GM19328 (cell line): ENCODE measurements around the gene SRMS.
A peak's percentile ranks its signal among the peaks of the same experiment; 100 is the strongest.

Source experiments
- ATAC-seq: cut with Tn5 transposase; IDR thresholded peaks from one replicate; pipeline ENCODE4 v1.9.1; 2021; ENCODE audit warnings: mild to moderate bottlenecking, moderate library complexity; ENCODE audit not compliant: unreplicated experiment

The SRMS gene

GRCh38 chr20:63553933-63554290 is 6.4 kb upstream of the SRMS start, which contains the start of gene FNDC11:
TSS of gene FNDC11 (plus strand) at chr20:63554159. CDS start at chr20:63555664, 1,505 bp downstream.
- peak; percentile 22 for ATAC-seq

GRCh38 chr20:63553251-63553932 is 5.8 kb upstream of the SRMS start:
- ATAC-seq, result peak; percentile 59

- no peak for ATAC-seq
Measured at GRCh38 chr20:63552481-63553249, 5.1 kb upstream of the SRMS start.

GRCh38 chr20:63551068-63551467 is 3.5 kb upstream of the SRMS start:
- no peak for ATAC-seq

- ATAC-seq, result no peak
Measured at GRCh38 chr20:63549679-63550282, 2.2 kb upstream of the SRMS start.

- no peak for ATAC-seq
Measured at GRCh38 chr20:63549019-63549418, 1.5 kb upstream of the SRMS start.

- no peak for ATAC-seq
Measured at GRCh38 chr20:63548542-63548941, 993 bp upstream of the SRMS start.

GRCh38 chr20:63546956-63547724 is 409 bp downstream of the SRMS start:
- no peak for ATAC-seq

GRCh38 chr20:63546256-63546955 is 1.1 kb downstream of the SRMS start:
- ATAC-seq, result no peak

- ATAC-seq, result no peak
Measured at GRCh38 chr20:63545814-63546213, 1.7 kb downstream of the SRMS start.

GRCh38 chr20:63544958-63545516 is 2.5 kb downstream of the SRMS start:
- no peak for ATAC-seq

GRCh38 chr20:63544241-63544957 is 3.1 kb downstream of the SRMS start:
- no peak for ATAC-seq

GRCh38 chr20:63543733-63544132 is 3.8 kb downstream of the SRMS start:
- no peak for ATAC-seq

- ATAC-seq, result no peak
Measured at GRCh38 chr20:63543131-63543530, 4.4 kb downstream of the SRMS start.

GRCh38 chr20:63542696-63543095 is 4.9 kb downstream of the SRMS start:
- ATAC-seq, result no peak

GRCh38 chr20:63542031-63542559 is 5.5 kb downstream of the SRMS start:
- no peak for ATAC-seq

GRCh38 chr20:63541371-63541770 is 6.2 kb downstream of the SRMS start:
- no peak for ATAC-seq

GRCh38 chr20:63540417-63541186 is 6.9 kb downstream of the SRMS start:
- ATAC-seq, result no peak
